Measurements from ENCODE around the gene LRWD1.
"Not testable (repeated sequence)": the region's sequence is repeated elsewhere in the genome, so short reads cannot be mapped to it uniquely, and the experiment has no call there.

Gene LRWD1

GRCh38 chr7:102439963-102440795 is 24.6 kb upstream of the LRWD1 start:
- in situ Hi-C loops (cut with HindIII; ENCODE audit: low sequenced_read_pairs), result no loop called here

DNA sequence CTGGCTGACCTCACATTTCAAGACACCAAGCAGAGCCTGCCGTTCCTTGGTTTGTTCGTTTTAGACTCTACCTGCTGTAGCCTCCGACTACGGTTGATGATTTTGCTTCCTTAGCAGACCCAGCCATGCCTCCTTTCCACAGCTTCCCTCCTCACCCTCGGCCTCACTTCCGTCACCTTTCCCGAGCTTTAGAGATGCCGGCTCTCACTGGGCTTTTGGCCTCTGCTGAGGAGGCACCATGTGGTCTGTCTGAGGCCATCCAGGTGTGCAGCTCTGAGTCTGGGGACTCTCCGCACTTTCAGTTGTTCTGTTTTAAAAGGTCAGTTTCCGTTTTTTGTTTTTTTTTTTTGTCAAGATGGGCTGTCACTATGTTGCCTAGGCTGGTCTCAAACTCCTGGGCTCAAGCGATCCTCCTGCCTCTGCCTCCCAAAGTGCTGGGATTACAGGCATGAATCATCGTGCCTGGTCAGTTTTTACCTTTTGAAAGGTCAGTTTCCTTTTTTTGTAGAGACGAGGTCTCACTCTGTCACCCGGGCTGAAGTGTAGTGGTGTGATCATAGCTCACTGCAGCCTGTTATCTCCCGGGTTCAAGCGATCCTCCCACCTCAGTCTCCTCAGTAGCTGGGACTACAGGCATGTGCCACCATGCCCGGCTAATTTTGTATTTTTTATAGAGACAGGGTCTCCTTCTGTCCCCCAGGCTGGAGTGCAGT is 19.7 kb upstream of the LRWD1 start:
- in situ Hi-C loops (cut with HindIII; ENCODE audit: low sequenced_read_pairs), result no loop called here

- in situ Hi-C loops (cut with HindIII; ENCODE audit: low sequenced_read_pairs), result no loop called here
Observed at GRCh38 chr7:102445674-102446071, 19.1 kb upstream of the LRWD1 start.

- in situ Hi-C loops (cut with HindIII; ENCODE audit: low sequenced_read_pairs), result no loop called here
Observed at GRCh38 chr7:102446387-102447156, 18.2 kb upstream of the LRWD1 start.

GRCh38 chr7:102447311-102447710 is 17.5 kb upstream of the LRWD1 start:
- in situ Hi-C loops (cut with HindIII; ENCODE audit: low sequenced_read_pairs), result no loop called here

DNA sequence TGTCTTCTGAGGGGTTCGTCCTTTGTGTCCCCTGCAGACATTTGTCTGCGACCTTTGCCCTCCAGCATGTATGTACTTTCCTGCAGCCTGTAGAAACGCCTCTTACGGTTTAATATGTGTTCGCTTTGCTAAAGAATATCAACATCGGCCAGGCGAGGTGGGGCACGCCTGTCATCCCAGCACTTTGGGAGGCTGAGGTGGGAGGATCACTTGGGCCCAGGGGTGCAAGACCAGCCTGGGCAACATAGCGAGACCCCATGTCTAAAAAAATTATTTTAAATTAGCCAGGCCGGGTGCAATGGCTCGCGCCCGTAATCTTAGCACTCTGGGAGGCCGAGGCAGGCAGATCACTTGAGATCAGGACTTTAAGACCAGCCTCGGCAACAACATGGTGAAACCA is 15.6 kb upstream of the LRWD1 start:
- in situ Hi-C loops (cut with HindIII; ENCODE audit: low sequenced_read_pairs), result no loop called here

DNA sequence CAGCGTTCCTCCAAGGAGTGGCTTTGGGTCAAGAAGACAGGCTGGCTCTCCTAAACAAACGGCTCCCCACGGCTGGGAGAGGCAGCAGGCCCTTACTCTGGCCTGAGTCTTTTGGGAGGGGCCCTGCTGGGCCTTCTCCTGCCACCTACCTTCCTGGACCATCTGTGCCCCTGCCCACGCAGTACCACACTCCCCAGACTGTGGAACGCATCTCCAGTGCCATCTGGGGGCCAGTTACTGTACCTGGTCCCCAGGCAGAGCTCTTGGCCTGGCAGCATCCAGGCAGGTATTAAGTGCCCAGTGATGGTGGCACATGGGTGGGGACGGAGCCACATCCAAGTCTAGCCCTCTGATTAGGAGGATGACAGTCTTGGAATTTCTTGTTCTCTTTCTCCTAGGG is 14.5 kb upstream of the LRWD1 start:
- in situ Hi-C loops (cut with HindIII; ENCODE audit: low sequenced_read_pairs), result no loop called here

GRCh38 chr7:102451371-102452054 is 13.3 kb upstream of the LRWD1 start:
- in situ Hi-C loops (cut with HindIII; ENCODE audit: low sequenced_read_pairs), result no loop called here

- in situ Hi-C loops (cut with HindIII; ENCODE audit: low sequenced_read_pairs), result no loop called here
Observed at GRCh38 chr7:102452451-102452850, 12.3 kb upstream of the LRWD1 start.

GRCh38 chr7:102453319-102453718 is 11.5 kb upstream of the LRWD1 start:
- in situ Hi-C loops (cut with HindIII; ENCODE audit: low sequenced_read_pairs), result no loop called here

DNA sequence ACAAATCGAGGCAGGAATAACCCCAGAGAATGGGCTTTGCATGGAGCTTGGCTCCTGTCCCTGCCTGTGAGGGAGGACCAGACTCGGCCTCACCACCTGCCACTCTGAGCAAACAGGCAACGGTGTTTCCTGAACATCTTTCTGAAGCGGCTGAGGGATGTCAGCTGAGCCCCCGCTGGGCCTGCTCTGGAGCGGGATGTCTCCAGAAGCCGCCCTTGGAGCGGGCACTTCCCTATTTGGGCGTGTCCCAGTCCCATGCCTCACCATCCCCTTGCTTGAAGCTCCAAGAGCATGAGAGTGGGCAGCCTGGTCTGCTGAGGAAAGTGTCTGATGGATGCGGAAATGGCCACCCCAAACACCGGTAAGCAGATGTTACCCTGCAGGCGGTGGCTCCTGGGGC is 10.3 kb upstream of the LRWD1 start:
- in situ Hi-C loops (cut with HindIII; ENCODE audit: low sequenced_read_pairs), result no loop called here

DNA sequence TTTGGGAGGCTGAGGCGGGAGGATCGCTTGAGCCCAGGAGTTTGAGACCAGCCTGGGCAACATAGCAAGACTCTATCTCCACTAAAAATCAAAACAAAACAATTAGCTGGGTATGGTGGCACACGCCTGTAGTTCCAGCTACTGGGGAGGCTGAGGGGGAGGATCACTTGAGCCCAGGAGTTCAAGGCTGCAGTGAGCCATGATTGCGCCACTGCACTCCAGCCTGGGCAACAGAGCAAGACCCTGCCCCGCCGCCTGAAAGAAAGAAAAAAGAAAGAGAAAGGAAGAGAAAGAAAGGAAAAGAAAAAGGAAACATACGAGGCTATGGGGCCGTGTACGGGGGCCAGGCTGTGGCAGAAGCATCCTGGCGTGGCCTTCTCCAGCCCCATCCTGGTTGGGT is 9.9 kb upstream of the LRWD1 start:
- in situ Hi-C loops (cut with HindIII; ENCODE audit: low sequenced_read_pairs), result not testable (repeated sequence)

- in situ Hi-C loops (cut with HindIII; ENCODE audit: low sequenced_read_pairs), result no loop called here
Observed at GRCh38 chr7:102455596-102455995, 9.2 kb upstream of the LRWD1 start.

GRCh38 chr7:102456327-102456726 is 8.5 kb upstream of the LRWD1 start:
- in situ Hi-C loops (cut with HindIII; ENCODE audit: low sequenced_read_pairs), result no loop called here

GRCh38 chr7:102457352-102457924 is 7.3 kb upstream of the LRWD1 start:
- in situ Hi-C loops (cut with HindIII; ENCODE audit: low sequenced_read_pairs), result no loop called here

GRCh38 chr7:102459221-102459844 is 5.5 kb upstream of the LRWD1 start:
- in situ Hi-C loops (cut with HindIII; ENCODE audit: low sequenced_read_pairs), result no loop called here

GRCh38 chr7:102460467-102460866 is 4.3 kb upstream of the LRWD1 start:
- in situ Hi-C loops (cut with HindIII; ENCODE audit: low sequenced_read_pairs), result no loop called here

- in situ Hi-C loops (cut with HindIII; ENCODE audit: low sequenced_read_pairs), result no loop called here
Observed at GRCh38 chr7:102463841-102464576, 775 bp upstream of the LRWD1 start.

- in situ Hi-C loops (cut with HindIII; ENCODE audit: low sequenced_read_pairs), result no loop called here
Observed at GRCh38 chr7:102466097-102466496, 1.3 kb downstream of the LRWD1 start.
